T47D (cell line): ENCODE measurements around the gene KCNMA1.
A peak's percentile ranks its signal among the peaks of the same experiment; 100 is the strongest.

Experiments used
- DNase-seq, 2 experiments: peaks; one replicate each; pipeline versions ENCODE4 v3.0.0 to v3.0.0-alpha.2; 2011 to 2012; ENCODE audit warnings: low read depth in 1 of 2, low spot score in 1 of 2
- JUND ChIP-seq: IDR thresholded peaks from 2 replicates; pipeline ENCODE4 v1.6.1; 2012; ENCODE audit warnings: low read depth
- in situ Hi-C: cut with HindIII; loops from 2 replicates; pipeline ENCODE4 v1.10.0; 2016; ENCODE audit warnings: low sequenced_read_pairs, low pct_unique_long_range_greater_than_20kb

KCNMA1 gene

DNA sequence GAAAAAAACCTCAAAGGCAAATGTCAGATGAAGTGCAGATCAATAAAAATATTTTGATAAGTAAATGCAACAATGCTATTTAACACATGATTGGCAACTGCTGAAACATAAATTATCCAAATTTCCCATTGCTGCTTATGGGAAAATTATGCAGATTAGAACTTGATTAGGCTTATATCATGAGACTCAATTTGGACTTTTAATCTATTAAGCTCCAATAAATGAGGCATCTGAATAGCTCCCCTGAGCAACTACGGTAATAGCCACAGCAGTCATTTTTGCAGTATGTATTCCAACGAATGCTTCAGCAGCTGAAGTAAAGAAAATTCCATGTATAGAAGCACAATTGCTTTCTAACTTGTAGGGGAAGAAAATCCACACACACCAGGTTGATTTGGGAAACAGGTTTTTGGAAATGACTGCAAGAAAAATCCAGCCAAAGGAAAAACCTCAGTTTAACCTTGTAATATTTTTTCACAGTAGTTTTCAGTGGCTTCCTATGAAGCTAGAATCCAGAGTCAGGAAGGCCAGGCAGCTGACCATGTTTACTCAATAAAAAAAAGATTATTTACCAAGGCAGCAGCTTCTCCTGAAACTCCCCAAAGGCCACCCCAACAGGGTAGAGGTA, 716.1 kb downstream of the KCNMA1 start:
- in situ Hi-C loops: no loop called here
- DNase-seq: no peak
- no peak for TF ChIP-seq JUND

DNA sequence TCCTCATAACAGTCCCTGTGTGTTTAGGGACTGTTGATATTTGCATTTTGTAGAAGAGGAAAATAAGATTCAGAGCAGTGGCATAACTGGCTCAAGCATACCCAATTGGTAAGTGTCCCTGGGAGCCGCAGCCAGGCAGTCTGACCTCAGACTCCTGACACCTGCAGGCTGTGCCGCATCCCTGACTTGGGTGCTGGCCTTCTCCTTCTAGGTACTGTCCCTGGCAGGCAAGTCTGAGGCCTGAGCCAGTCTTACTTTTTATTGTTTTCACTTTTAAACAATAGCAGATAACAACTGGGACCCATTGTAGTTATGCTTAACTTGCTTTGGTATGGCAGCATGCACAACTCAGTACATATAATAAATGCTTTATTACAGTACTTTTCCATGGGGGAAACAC, 717.0 kb downstream of the KCNMA1 start:
- in situ Hi-C loops: no loop called here
- DNase-seq: no peak
- TF ChIP-seq JUND: no peak

DNA sequence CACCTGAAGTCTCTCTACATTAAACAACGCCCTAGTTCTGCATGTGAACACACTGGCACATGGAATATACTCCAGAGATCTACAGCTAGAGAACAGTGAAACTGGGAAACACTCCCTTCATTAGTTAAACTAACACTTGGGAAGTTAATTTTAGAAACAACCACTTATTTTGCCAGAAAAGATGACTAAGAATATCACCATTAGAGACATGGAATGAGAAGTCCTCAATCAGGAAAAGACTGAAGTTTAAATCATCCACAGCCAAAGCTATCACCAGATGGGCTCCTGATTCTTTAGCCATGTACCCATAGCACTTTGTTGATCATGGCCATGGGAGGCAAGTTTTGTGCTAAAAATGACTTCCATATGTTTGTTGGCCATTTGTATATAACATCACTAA, 719.5 kb downstream of the KCNMA1 start:
- TF ChIP-seq JUND: no peak
- DNase-seq: no peak
- in situ Hi-C loops: no loop called here

DNA sequence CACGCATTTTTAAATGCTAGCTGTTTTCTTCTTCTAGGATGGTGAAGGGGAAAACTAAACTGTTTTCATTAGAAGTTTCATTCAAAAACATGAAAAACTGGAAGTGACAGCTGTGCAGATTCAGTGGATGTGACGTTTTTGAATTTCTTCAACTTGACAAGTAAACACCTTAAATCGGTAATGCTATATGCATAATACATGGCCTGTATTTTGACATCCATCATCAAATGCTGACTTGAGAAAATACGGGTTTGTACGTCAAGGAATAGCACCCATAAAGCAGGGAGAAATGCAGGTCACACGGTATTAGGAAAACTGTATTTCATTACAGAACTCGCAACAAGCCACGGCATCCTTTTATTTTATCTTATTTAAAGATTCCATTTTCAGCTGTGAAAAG, 720.5 kb downstream of the KCNMA1 start:
- no peak for DNase-seq
- in situ Hi-C loops: no loop called here

DNA sequence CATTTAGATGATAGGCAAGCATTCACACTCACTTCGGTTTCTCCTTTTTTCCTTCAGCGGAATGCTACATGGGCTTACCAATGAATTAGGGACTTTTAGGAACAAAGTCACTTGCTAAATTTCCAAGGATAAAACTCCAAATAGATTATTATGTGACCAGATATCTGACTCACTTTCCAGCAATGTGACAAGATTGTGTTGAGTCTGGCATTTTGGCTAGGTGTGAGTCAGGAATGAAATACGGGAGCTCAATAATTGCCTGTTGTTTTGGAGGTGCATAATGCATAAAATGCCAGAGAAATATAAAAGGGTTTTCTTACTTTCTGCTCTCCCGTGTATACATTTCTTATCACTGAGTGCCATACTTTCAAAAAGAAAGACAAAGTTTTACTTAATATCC, 721.1 kb downstream of the KCNMA1 start:
- no peak for TF ChIP-seq JUND
- in situ Hi-C loops: no loop called here
- no peak for DNase-seq

More for the DNA sequence above, 720.5 kb downstream of the KCNMA1 start:
- TF ChIP-seq JUND: no peak

DNA sequence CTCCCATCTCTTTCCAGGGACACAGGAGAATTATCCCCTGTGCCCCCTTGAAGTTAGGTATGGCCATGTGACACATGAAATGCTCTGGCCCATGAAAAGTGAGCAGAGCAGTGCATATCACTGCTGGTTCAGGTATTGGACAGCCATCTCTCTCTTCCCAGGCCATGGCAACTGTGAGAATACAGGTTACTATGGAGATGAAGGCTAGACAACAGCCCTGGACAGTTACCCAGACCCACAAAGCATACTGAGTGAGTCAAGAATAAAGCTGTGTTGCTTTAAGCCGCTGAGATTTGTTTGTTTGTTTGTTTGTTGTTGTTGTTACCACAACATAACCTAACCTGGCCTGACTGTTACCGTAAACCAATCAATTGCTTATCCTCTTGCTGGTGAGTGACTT, 722.3 kb downstream of the KCNMA1 start:
- TF ChIP-seq JUND: no peak
- in situ Hi-C loops: no loop called here
- no peak for DNase-seq

DNA sequence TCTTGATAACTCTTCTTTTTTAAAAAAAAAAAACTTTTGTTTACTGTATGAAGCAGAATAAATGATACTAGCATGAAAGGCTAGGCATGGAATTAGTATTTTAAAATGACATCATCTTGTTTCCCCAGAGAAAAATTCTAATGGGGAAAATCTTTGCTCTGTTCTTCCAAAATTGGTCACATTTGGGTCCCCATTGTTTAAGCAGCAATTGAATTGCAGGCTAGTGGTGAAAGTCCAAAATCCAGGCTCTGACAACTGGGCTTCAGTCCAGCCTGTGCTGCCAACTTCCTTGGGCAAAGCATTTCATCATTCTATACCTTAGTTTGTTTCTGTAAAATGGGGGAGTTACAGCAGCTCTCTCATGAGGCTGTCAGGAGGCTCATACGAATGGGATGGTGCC, 726.4 kb downstream of the KCNMA1 start:
- TF ChIP-seq JUND: no peak
- DNase-seq: no peak
- in situ Hi-C loops: no loop called here

DNA sequence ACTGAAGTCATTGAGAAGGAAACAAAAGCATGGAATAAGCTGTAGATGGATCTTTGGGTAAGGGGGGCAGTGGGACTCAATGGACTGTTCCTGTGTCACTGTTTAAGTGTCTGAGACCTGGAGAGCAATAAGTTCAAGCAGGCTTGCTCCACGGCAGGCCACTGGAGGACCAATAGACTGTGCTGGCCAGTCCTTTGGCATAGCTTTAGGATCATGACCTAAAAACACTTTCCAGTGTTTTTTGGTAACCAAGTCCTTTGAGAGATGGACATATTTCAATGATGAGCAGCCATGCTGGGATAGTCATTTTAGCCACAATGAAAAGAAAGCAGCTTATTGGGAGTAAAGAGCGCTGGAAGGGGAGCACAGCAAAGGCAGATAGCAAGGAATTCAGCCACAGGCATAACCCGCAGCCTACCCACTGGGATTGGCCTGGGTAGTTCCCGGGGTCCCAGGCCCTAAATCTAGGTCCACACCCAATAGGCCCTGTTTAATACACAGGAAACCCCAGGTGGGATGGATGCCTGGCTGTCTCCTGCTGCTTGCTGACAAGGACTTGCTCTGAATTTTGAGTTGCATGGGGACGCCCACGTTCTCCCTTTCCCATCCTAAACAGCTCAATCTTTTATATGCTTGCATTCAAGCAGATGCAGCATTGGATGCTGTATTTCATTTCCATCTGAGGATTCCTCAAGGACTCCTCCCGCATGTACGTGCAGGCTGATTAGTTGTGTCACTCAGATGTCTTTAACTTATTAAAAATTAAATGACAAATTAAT, 727.2 kb downstream of the KCNMA1 start:
- DNase-seq: no peak
- in situ Hi-C loops: no loop called here
- no peak for TF ChIP-seq JUND

DNA sequence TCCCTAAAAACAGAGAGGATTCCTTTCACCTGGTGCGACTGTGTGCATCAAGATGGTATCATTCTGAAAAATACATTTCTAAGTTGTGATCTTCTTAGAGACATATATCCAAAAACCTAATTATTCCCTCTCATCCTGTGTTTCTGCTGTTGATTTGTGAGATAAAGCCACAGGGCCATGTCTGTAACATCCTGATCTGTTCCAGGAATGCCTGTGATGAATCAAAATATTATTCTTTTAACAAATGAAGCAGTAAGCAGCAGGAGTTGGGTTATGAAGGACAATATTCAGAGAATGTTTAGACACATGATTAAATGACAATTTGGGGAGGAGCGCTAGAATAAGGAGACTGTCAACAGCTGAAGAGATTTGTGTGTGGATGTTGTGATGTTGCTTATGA, 731.4 kb downstream of the KCNMA1 start:
- TF ChIP-seq JUND: no peak
- in situ Hi-C loops: no loop called here
- DNase-seq: no peak

DNA sequence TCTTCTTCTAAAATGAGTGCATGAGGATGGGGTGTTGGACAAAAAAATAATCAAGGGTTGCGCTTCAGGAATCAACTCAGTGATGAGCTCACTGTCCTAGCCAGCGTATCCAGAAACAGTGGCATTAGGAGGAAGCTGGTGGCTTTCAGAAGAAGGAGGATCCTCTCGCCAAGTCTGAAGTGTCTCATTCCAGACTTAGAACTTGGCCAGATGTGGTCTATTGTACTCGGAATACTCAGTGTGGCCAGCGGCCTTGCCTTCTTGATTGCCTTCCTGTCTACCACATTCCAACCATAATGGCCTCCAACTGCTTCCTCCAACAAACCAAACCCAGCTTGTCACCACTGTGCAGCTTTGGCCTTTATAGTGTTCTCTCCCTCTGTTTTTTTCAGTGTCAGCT, 732.4 kb downstream of the KCNMA1 start:
- no peak for DNase-seq
- in situ Hi-C loops: no loop called here
- no peak for TF ChIP-seq JUND

DNA sequence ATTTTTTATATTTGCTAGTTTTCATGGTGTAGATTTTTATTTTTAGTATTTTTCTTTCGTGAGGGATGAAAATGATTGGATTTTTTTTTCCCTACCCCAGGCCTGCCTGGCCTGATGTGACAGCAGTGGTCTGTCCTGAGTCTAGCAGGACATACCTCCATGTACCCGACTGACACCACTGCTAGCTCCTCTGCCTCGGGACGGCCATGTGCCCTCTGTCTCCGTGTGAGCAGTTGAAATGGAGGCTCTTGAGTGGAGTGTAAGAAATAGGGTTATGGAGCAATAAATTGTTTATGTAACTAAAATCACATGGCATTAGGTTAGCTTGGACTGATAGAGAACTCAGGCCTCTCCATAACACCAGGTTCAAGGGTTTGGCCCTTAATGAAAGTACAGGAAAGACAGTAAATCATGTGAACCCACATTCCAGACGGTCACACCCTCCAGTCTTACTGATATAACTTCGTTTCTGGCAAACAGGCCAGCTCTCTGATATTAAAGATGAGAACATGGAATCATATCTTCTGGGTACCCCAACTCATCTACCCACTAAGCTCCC, 734.1 kb downstream of the KCNMA1 start:
- no peak for TF ChIP-seq JUND
- in situ Hi-C loops: no loop called here

DNA sequence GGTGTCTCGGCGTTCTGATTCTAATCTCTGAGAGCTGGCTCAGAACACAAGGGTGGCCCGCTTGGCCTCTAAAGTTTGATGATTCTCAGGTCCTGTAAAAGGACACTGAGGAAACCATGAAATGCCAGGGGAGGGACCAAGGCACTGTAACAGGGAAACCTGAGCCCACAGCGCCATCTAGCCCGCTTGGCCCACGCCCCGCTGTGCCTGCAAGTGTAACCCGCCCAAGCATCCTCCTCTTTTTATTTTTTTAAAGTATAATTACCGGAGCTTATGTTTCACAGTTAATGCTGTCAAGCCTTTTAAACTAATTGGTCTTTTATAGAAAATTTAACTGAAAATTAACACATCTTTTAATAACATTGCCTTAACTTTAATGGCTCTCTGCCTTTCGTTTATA, 734.7 kb downstream of the KCNMA1 start:
- in situ Hi-C loops: no loop called here
- peak in 1 of 2 experiments; percentile 55 for DNase-seq

More for the DNA sequence above, 734.1 kb downstream of the KCNMA1 start:
- DNase-seq: no peak

DNA sequence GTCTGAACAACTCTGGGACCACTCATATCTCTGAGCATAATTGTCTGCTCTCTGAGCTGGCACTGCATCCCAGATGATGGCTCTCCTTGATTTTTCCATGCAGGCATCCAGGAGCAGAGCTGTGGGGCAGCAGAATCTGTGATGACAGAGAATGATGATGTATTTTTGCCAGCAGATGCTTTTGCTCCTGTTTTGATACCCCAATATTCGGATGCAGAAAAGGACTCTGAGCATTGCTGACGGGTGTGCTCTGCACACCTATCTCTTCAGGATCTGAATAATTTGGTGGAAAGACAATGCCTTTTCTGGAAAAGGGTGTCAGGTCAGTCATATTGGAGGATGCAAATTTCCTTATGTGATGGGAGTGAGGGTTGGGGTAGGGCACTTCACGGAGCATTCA, 735.9 kb downstream of the KCNMA1 start:
- in situ Hi-C loops: no loop called here
- no peak for DNase-seq
- TF ChIP-seq JUND: no peak

More for the DNA sequence above, 734.7 kb downstream of the KCNMA1 start:
- TF ChIP-seq JUND: no peak
